HFF-Myc (cell line): ENCODE results near the gene PPARD.
A peak's percentile ranks its signal among the peaks of the same experiment; 100 is the strongest.

Experiments used
- DNase-seq: peaks from one replicate; pipeline ENCODE4 v3.0.0-alpha.2; 2011; ENCODE audit warnings: low read depth; ENCODE audit errors: extremely low read depth
- H3K4me3 ChIP-seq: replicated peaks from 2 replicates; pipeline ENCODE4 v1.5.1; 2011; ENCODE audit warnings: low read depth, mild to moderate bottlenecking, control low read depth, low read length
- CTCF ChIP-seq: IDR thresholded peaks from 2 replicates; pipeline ENCODE4 v1.5.1; 2012; ENCODE audit warnings: mild to moderate bottlenecking, low read depth, low read length, control low read depth; ENCODE audit errors: missing control alignments

The PPARD gene

GRCh38 chr6:35358086-35358485, 15.7 kb downstream of the PPARD start:
- no peak for DNase-seq
- no peak overlapping the region for H3K4me3 ChIP-seq
- no peak for TF ChIP-seq CTCF

- DNase-seq = no peak
- no peak for TF ChIP-seq CTCF
- H3K4me3 ChIP-seq = no peak overlapping the region
Measured at GRCh38 chr6:35359346-35359743, 17.0 kb downstream of the PPARD start.

- TF ChIP-seq CTCF = no peak
- no peak overlapping the region for H3K4me3 ChIP-seq
- DNase-seq = no peak
Measured at GRCh38 chr6:35359744-35360348, 17.5 kb downstream of the PPARD start.

GRCh38 chr6:35360349-35361138, 18.2 kb downstream of the PPARD start:
- H3K4me3 ChIP-seq = no peak overlapping the region
- TF ChIP-seq CTCF = no peak
- no peak for DNase-seq

GRCh38 chr6:35362200-35362599, 19.8 kb downstream of the PPARD start:
- TF ChIP-seq CTCF = no peak
- H3K4me3 ChIP-seq = no peak overlapping the region
- no peak for DNase-seq

- peak; percentile 81 for DNase-seq
- no peak overlapping the region for H3K4me3 ChIP-seq
- no peak for TF ChIP-seq CTCF
Measured at GRCh38 chr6:35363293-35363750, 21.0 kb downstream of the PPARD start.
